Activated CD4-positive, alpha-beta T cell treated with anti-CD3 and anti-CD28 coated beads, Interleukin-2, amount 10 ng/mL, durations not matched to agents 7 days and 5 days (primary cell): Measurements from ENCODE around the gene TMEM232. TPM values are rescaled to one million over a fixed set of nuclear protein-coding genes. Genes with fewer than 3 reads are reported as not detected.
"Not testable (repeated sequence)": the region's sequence is repeated elsewhere in the genome, so short reads cannot be mapped to it uniquely, and the experiment has no call there.

ENCODE experiments used
- CTCF ChIA-PET: fragments of 350-600 bp; sonication (Branson Sonifier 250); formaldehyde crosslinking; loops from one replicate; lab custom pipeline; 2021; ENCODE audit warnings: antibody characterized with exemption; lab: Charles Lee
- POLR2A ChIA-PET: fragments of 350-600 bp; sonication (Branson Sonifier 250); formaldehyde crosslinking; loops from one replicate; lab custom pipeline; 2021; ENCODE audit warnings: antibody characterized with exemption; lab: Charles Lee
- DNase-seq: peaks from one replicate; pipeline ENCODE4 v3.0.0-alpha.2; 2020
- H3K27ac Mint-ChIP-seq: one replicate; pipeline ENCODE4 v1.8.0; 2021; ENCODE audit warnings: mild to moderate bottlenecking, moderate library complexity, mixed read lengths
- H3K27me3 Mint-ChIP-seq: one replicate; pipeline ENCODE4 v1.8.0; 2021; ENCODE audit warnings: mixed read lengths
- H3K36me3 Mint-ChIP-seq: one replicate; pipeline ENCODE4 v1.8.0; 2021; ENCODE audit warnings: low read depth, mixed read lengths
- H3K4me1 Mint-ChIP-seq: one replicate; pipeline ENCODE4 v1.8.0; 2021; ENCODE audit warnings: mixed read lengths
- H3K4me3 Mint-ChIP-seq: one replicate; pipeline ENCODE4 v1.8.0; 2021; ENCODE audit warnings: mild to moderate bottlenecking, moderate library complexity, mixed read lengths
- H3K9me3 Mint-ChIP-seq: one replicate; pipeline ENCODE4 v1.8.0; 2021; ENCODE audit warnings: mixed read lengths
- total RNA-seq, 2 experiments: library from RNA; stranded (reverse); gene quantifications; one replicate each; pipeline ENCODE4 v1.2.3, GENCODE V29; 2021

Gene TMEM232
- total RNA-seq, 2 experiments from 2014 or later = 0.60 to 0.64 TPM

DNA sequence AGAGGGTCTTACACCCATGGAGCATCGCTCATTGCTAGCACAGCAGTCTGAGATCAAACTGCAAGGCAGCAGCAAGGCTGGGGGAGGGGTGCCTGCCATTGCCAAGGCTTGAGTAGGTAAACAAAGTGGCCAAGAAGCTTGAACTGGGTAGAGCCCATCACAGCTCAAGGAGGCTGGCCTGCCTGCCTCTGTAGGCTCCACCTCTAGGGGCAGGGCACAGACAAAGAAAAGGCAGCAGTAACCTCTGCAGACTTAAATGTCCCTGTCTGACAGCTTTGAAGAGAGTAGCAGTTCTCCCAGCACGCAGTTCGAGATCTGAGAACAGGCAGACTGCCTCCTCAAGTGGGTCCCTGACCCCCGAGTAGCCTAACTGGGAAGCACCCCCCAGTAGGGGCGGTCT lies 33.8 kb downstream of the TMEM232 start:
- H3K4me3 Mint-ChIP-seq, DNase-seq, CTCF ChIA-PET, H3K27me3 Mint-ChIP-seq, POLR2A ChIA-PET, H3K9me3 Mint-ChIP-seq, H3K36me3 Mint-ChIP-seq, H3K27ac Mint-ChIP-seq, H3K4me1 Mint-ChIP-seq: not testable (repeated sequence)

GRCh38 chr5:110690587-110690986 lies 35.9 kb downstream of the TMEM232 start:
- H3K4me3 Mint-ChIP-seq, H3K27me3 Mint-ChIP-seq, H3K9me3 Mint-ChIP-seq, H3K36me3 Mint-ChIP-seq, POLR2A ChIA-PET, H3K27ac Mint-ChIP-seq, DNase-seq: not testable (repeated sequence)
- peaks cover 16% of the 10 kb centered on the region for H3K4me1 Mint-ChIP-seq
- CTCF ChIA-PET = interaction anchor here (1.0 kb wide), 1 partner anchor 12 kb away, joined by 3 read pairs; no protein-coding TSS in a partner anchor

DNA sequence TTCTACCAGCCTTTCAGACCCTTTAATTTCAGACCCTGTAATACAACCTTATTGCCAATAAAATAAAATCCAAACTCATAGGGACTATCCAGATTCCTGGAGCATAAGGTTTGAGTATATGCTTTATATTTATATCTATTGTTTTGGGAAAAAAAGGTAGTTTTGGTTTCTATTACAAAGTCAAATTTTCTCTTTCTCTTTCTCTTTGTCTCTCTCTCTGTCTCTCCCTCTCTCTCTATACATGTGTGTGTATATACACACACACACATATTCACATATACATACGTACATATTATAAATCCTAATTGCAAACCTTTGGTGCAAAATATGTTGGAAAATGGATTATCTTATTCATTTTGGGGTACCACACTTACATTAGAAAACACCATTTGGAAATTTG lies 39.0 kb downstream of the TMEM232 start:
- POLR2A ChIA-PET = no interaction called here
- no peak for DNase-seq
- no peak overlapping the region for H3K4me3 Mint-ChIP-seq
- H3K4me1 Mint-ChIP-seq = peaks cover 16% of the 10 kb centered on the region
- H3K36me3 Mint-ChIP-seq = peaks cover 2% of the 10 kb centered on the region
- no peaks in the 10 kb centered on the region for H3K27me3 Mint-ChIP-seq
- H3K27ac Mint-ChIP-seq = no peak overlapping the region
- CTCF ChIA-PET = no interaction called here
- H3K9me3 Mint-ChIP-seq = peaks cover 4% of the 10 kb centered on the region

DNA sequence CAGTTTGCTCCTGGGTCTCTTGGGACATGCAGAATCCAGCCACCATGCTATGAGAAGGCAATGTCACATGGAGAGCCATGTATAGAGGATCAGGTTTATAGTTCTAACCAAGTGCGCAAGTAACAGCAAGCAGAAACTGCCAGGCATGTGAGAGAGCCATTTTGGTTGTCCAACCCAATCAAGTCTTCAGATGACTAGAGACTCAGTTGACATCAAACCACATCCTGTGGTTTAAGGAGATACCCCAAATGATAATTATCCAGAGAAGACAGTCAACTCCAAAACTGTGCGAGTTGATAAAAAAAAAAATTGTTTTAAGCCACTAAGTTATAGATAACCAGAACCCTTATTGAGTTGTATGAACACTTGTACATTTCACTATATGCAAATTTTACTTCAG lies 40.2 kb downstream of the TMEM232 start:
- no peaks in the 10 kb centered on the region for H3K27me3 Mint-ChIP-seq
- no peak overlapping the region for H3K27ac Mint-ChIP-seq
- DNase-seq = peak; percentile 6
- POLR2A ChIA-PET = no interaction called here
- H3K4me3 Mint-ChIP-seq = no peak overlapping the region
- CTCF ChIA-PET = no interaction called here
- peaks cover 4% of the 10 kb centered on the region for H3K9me3 Mint-ChIP-seq
- peaks cover 2% of the 10 kb centered on the region for H3K36me3 Mint-ChIP-seq
- H3K4me1 Mint-ChIP-seq = peaks cover 16% of the 10 kb centered on the region

DNA sequence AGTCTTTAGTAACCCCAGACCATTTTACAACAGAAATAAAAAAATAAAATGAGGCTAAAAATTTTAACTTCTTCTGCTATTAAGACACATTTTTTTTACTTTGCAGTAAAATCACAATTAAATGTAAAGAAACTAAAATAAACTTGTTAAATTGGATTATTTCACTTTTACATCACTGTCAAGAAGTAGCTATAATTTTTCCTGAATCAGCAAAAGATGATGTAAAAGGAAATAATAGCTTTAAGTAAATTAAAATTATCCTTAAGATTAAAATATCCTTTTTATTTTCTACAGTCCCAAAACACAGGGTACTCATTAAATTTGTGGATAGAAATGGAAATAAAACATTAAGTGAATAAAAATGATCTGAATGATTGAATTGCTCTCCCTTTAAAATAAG lies 44.5 kb downstream of the TMEM232 start:
- H3K4me3 Mint-ChIP-seq = no peak overlapping the region
- ChIA-PET CTCF (no interaction called here), POLR2A (no interaction called here)
- H3K4me1 Mint-ChIP-seq = peaks cover 10% of the 10 kb centered on the region
- H3K27ac Mint-ChIP-seq = no peak overlapping the region
- no peak for DNase-seq
- peaks cover 4% of the 10 kb centered on the region for H3K9me3 Mint-ChIP-seq
- no peaks in the 10 kb centered on the region for H3K27me3 Mint-ChIP-seq
- H3K36me3 Mint-ChIP-seq = peaks cover 2% of the 10 kb centered on the region

GRCh38 chr5:110681109-110681508 lies 45.4 kb downstream of the TMEM232 start:
- peaks cover 4% of the 10 kb centered on the region for H3K9me3 Mint-ChIP-seq
- H3K27ac Mint-ChIP-seq = no peak overlapping the region
- H3K27me3 Mint-ChIP-seq = no peaks in the 10 kb centered on the region
- H3K4me3 Mint-ChIP-seq = no peak overlapping the region
- H3K36me3 Mint-ChIP-seq = peaks cover 1% of the 10 kb centered on the region
- DNase-seq = no peak
- CTCF ChIA-PET = no interaction called here
- peaks cover 4% of the 10 kb centered on the region for H3K4me1 Mint-ChIP-seq
- POLR2A ChIA-PET = no interaction called here

GRCh38 chr5:110676554-110676953 lies 49.9 kb downstream of the TMEM232 start:
- H3K9me3 Mint-ChIP-seq, POLR2A ChIA-PET, CTCF ChIA-PET, DNase-seq, H3K36me3 Mint-ChIP-seq, H3K27ac Mint-ChIP-seq, H3K27me3 Mint-ChIP-seq, H3K4me3 Mint-ChIP-seq, H3K4me1 Mint-ChIP-seq: not testable (repeated sequence)

DNA sequence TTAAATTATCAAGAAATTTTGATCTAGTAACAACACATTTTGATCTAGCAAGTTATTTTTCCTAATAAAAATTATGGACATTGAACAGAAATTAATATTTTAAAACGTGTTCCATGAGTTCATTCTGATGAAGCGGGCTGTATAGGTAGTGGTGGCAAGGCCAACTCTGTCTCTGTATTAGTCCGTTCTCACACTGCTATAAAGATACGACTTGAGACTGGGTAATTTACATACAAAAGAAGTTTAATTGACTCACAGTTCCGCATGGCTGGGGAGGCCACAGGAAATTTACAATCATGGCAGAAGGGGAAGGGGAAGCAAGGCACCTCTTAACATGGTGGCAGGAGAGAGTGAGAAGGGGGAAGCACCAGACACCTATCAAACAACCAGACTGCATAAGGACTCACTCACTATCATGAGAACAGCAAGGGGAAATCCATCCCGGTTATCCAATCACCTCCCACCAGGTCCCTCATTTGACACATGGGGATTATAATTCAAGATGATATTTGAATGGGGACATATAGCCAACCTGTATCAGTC lies 61.2 kb downstream of the TMEM232 start:
- Mint-ChIP-seq H3K4me1 (no peaks in the 10 kb centered on the region), H3K9me3 (no peaks in the 10 kb centered on the region), H3K27ac (no peak overlapping the region), H3K36me3 (no peaks in the 10 kb centered on the region), H3K27me3 (no peaks in the 10 kb centered on the region), H3K4me3 (no peak overlapping the region)
- POLR2A ChIA-PET = no interaction called here
- DNase-seq = no peak
- CTCF ChIA-PET = no interaction called here

DNA sequence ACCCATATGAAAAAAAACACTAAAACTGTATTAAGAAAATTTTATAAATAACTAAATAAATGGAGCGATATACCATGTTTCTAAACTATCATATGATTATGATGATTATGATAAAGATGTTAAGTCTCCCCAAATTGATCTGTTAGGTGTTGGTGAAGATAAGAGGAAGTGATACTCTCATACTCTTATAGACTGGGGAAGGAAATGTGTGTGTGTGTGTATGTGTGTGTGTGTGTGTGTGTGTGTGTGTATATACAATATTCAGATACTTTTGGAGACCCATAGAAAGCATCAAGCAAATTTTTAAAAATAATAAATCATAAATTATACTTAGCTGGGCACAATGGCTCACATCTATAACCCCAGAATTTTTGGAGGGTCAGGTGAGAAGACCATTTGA lies 62.9 kb downstream of the TMEM232 start:
- H3K9me3 Mint-ChIP-seq = no peaks in the 10 kb centered on the region
- H3K27ac Mint-ChIP-seq = no peak overlapping the region
- POLR2A ChIA-PET = no interaction called here
- H3K4me1 Mint-ChIP-seq = no peaks in the 10 kb centered on the region
- H3K4me3 Mint-ChIP-seq = no peak overlapping the region
- no peaks in the 10 kb centered on the region for H3K36me3 Mint-ChIP-seq
- CTCF ChIA-PET = interaction anchor here (0.7 kb wide), 1 partner anchor 529 kb away, joined by 3 read pairs; no protein-coding TSS in a partner anchor
- no peak for DNase-seq
- peaks cover 2% of the 10 kb centered on the region for H3K27me3 Mint-ChIP-seq

GRCh38 chr5:110658006-110658405 lies 68.5 kb downstream of the TMEM232 start:
- no peak for DNase-seq
- Mint-ChIP-seq H3K4me1 (no peaks in the 10 kb centered on the region), H3K27me3 (peaks cover 2% of the 10 kb centered on the region), H3K27ac (no peak overlapping the region), H3K4me3 (no peak overlapping the region), H3K9me3 (no peaks in the 10 kb centered on the region), H3K36me3 (no peaks in the 10 kb centered on the region)
- CTCF ChIA-PET = no interaction called here
- POLR2A ChIA-PET = no interaction called here

DNA sequence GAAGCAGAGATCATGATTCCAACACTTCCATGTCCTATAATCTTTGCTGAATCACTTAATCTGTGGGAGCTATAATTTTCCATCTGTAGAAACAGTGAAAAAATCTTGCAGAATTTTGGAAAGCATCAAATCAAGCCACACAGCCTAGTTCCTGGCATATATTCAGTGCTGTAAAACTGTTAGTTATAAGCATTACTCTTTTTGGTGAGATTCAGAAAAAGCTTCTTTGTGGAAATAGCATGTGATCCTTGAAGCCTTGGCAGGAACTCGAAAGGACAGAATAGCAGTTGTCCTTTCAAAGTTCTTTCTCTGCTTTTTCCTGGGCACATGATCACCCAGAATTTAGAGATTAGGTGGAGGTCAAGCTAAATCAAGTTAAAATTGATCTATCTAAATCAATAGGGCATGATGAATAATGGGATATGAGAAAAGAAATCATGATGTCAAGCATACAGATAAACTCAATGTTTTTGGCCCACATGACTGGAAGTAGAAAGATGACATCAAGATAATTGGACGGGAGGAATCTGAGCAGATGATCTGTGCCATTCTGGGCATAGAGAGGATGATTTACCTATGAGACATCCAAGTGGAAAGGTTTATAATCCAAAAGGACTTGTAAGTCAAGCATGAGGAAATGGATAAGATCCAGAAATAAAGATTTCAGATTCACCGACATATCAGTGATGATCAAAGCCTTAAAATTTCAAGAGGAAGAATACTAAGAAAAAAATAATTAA lies 73.1 kb downstream of the TMEM232 start:
- CTCF ChIA-PET = no interaction called here
- H3K27ac Mint-ChIP-seq = no peak overlapping the region
- no peak for DNase-seq
- H3K36me3 Mint-ChIP-seq = no peaks in the 10 kb centered on the region
- H3K27me3 Mint-ChIP-seq = no peaks in the 10 kb centered on the region
- POLR2A ChIA-PET = no interaction called here
- no peak overlapping the region for H3K4me3 Mint-ChIP-seq
- H3K9me3 Mint-ChIP-seq = no peaks in the 10 kb centered on the region
- no peaks in the 10 kb centered on the region for H3K4me1 Mint-ChIP-seq

- Mint-ChIP-seq H3K27ac (no peak overlapping the region), H3K4me1 (no peaks in the 10 kb centered on the region), H3K9me3 (no peaks in the 10 kb centered on the region), H3K27me3 (no peaks in the 10 kb centered on the region), H3K4me3 (no peak overlapping the region), H3K36me3 (no peaks in the 10 kb centered on the region)
- no peak for DNase-seq
- POLR2A ChIA-PET = no interaction called here
- CTCF ChIA-PET = no interaction called here
These were observed 75.0 kb downstream of the TMEM232 start for GRCh38 chr5:110651507-110651906.

DNA sequence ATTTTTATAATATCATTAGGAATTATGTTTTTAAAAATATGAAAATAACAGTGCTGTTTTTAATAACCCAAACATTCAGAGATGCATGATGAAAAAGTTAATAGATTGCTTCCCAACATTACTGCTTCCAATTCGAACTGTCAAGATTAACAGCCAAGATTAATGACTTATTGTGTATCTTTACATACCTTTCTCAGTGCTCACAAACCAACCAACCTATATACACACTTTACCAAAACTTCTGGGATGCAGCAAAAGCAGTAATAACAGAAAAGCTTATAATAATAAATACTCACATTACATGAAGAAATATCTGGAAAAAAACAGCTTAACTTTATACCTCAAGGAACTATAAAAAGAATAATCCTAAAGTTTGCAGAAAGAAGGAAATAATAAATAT lies 82.1 kb downstream of the TMEM232 start:
- Mint-ChIP-seq H3K27me3 (no peaks in the 10 kb centered on the region), H3K9me3 (no peaks in the 10 kb centered on the region), H3K27ac (no peak overlapping the region), H3K4me3 (no peak overlapping the region), H3K4me1 (no peaks in the 10 kb centered on the region), H3K36me3 (no peaks in the 10 kb centered on the region)
- DNase-seq = no peak
- ChIA-PET CTCF (no interaction called here), POLR2A (no interaction called here)
